Vagina (tissue), 2 donors: ENCODE data around the gene RGS3.

Experiments
- POLR2A ChIP-seq, 2 donors: fragments of 450-650 bp; IDR thresholded peaks; one replicate each; pipeline ENCODE4 v1.6.1; 2017; ENCODE audit warnings: antibody characterized with exemption in 2 of 2, mild to moderate bottlenecking in 2 of 2, moderate library complexity in 2 of 2
- TF ChIP-seq, protein P1 (sequence below), 3 experiments: fragments of 450-650 bp in 2 of 3; fragments of 200-600 bp in 1 of 3; sonication (generic) in 1 of 3; IDR thresholded peaks; one replicate each; pipeline ENCODE4 v1.5.1; 2017 to 2019; ENCODE audit warnings: antibody characterized with exemption in 3 of 3, mild to moderate bottlenecking in 2 of 3, moderate library complexity in 2 of 3

DNA sequence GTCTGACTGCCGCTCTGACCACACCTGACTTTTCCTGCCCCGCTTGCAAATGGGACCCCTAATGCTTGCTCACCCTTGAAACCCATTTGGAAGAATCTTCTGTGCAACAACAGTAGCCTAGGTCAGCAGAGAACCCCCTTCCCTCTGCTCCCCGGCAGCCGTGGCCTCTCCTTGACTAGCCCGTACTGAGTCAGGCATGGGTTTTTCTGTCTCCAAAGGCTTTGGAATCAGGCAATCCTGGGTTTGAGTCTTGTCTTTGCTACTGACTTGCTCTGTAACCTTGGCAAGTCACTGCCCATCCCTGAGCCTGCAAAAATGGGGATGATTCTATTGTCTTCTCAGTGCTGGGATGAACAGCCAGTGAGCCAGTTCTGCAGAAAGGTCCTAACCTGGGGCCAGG lies 135.4 kb downstream of the RGS3 start:
- TF ChIP-seq, protein P1, sequence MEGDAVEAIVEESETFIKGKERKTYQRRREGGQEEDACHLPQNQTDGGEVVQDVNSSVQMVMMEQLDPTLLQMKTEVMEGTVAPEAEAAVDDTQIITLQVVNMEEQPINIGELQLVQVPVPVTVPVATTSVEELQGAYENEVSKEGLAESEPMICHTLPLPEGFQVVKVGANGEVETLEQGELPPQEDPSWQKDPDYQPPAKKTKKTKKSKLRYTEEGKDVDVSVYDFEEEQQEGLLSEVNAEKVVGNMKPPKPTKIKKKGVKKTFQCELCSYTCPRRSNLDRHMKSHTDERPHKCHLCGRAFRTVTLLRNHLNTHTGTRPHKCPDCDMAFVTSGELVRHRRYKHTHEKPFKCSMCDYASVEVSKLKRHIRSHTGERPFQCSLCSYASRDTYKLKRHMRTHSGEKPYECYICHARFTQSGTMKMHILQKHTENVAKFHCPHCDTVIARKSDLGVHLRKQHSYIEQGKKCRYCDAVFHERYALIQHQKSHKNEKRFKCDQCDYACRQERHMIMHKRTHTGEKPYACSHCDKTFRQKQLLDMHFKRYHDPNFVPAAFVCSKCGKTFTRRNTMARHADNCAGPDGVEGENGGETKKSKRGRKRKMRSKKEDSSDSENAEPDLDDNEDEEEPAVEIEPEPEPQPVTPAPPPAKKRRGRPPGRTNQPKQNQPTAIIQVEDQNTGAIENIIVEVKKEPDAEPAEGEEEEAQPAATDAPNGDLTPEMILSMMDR (IDR thresholded peaks at IDR 0.05), result no peak
- TF ChIP-seq POLR2A (IDR thresholded peaks at IDR 0.05), result no peak
